COLO668 (cell line): ENCODE results near the gene CASD1.

Experiments used
- DNase-seq: peaks from one replicate; lab custom pipeline; 2025; ENCODE audit not compliant: unreplicated experiment; lab: John Stamatoyannopoulos, UW

Gene CASD1

GRCh38 chr7:94579470-94579869, 69.9 kb downstream of the CASD1 start:
- DNase-seq = no peak

- no peak for DNase-seq
Measured at GRCh38 chr7:94580601-94581000, 71.0 kb downstream of the CASD1 start.

- no peak for DNase-seq
Measured at GRCh38 chr7:94584113-94584512, 74.5 kb downstream of the CASD1 start.

GRCh38 chr7:94588075-94588474, 78.5 kb downstream of the CASD1 start:
- DNase-seq = no peak

- no peak for DNase-seq
Measured at GRCh38 chr7:94590526-94591162, 81.0 kb downstream of the CASD1 start.

- no peak for DNase-seq
Measured at GRCh38 chr7:94591176-94591575, 81.6 kb downstream of the CASD1 start.

- no peak for DNase-seq
Measured at GRCh38 chr7:94594882-94595281, 85.3 kb downstream of the CASD1 start.

GRCh38 chr7:94595717-94596116, 86.1 kb downstream of the CASD1 start:
- DNase-seq = no peak

- no peak for DNase-seq
Measured at GRCh38 chr7:94600267-94600666, 90.7 kb downstream of the CASD1 start.

GRCh38 chr7:94602181-94602580, 92.6 kb downstream of the CASD1 start:
- DNase-seq = no peak

GRCh38 chr7:94605031-94605430, 95.4 kb downstream of the CASD1 start:
- DNase-seq = no peak
